ENCODE data around the gene SLC13A2. TPM values are rescaled to one million over a fixed set of nuclear protein-coding genes. Genes with fewer than 3 reads are reported as not detected.

The SLC13A2 gene
- total and polyA plus RNA-seq, 2 donors = 0.09 TPM; not detected in 1

- Histone ChIP-seq H3K36me3 (ENCODE audit: control insufficient read depth in 2 of 2, insufficient read depth in 2 of 2, low read length in 1 of 2) (no peaks in the 10 kb centered on the region), H3K9me3 (ENCODE audit: control insufficient read depth in 2 of 2, insufficient read depth in 1 of 2, low read length in 1 of 2) (no peaks in the 10 kb centered on the region), H3K27ac (ENCODE audit: low read depth in 1 of 2, low read length in 1 of 2) (no peak overlapping the region), H3K4me3 (ENCODE audit: low read length in 2 of 2) (no peak overlapping the region), H3K27me3 (ENCODE audit: control insufficient read depth in 2 of 2, insufficient read depth in 1 of 2, low read length in 1 of 2) (peaks cover 0 to 2% of the 10 kb centered on the region in 2 donors), H3K4me1 (ENCODE audit: control insufficient read depth in 2 of 2, insufficient read depth in 2 of 2, low read length in 2 of 2) (peaks cover 0 to 6% of the 10 kb centered on the region in 2 donors)
- 97% methylated on average over 8 of the region's 8 CpGs for WGBS
- no peak for DNase-seq (ENCODE audit: low read depth in 6 of 9, low spot score in 9 of 9)
These were observed 22.2 kb downstream of the SLC13A2 start for GRCh38 chr17:28495635-28496034.

DNA sequence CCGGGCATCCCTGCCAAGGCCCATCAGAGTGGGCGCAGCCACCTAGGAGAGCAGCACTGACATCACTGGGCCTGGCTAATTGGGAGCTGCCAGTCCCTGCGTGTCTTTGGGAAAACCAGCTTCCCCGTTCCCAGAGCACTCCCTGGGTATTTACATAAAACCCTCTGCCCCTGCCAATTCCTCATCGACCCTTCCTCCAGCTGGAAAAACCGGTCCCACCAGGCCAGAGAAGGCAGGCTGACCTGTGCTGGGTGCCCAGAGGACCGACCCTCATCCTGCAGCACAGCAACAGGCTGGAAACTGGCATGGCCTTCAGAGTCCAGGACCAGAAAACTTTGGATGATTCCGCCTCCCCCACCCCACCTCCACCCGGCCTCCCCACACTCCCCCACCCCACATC lies 24.5 kb downstream of the SLC13A2 start:
- 84% methylated on average over 9 of the region's 9 CpGs for WGBS
- Histone ChIP-seq H3K4me1 (ENCODE audit: control insufficient read depth in 2 of 2, insufficient read depth in 2 of 2, low read length in 2 of 2) (peaks cover 0 to 13% of the 10 kb centered on the region in 2 donors), H3K4me3 (ENCODE audit: low read length in 2 of 2) (no peak overlapping the region), H3K27ac (ENCODE audit: low read depth in 1 of 2, low read length in 1 of 2) (no peak overlapping the region), H3K9me3 (ENCODE audit: control insufficient read depth in 2 of 2, insufficient read depth in 1 of 2, low read length in 1 of 2) (no peaks in the 10 kb centered on the region), H3K27me3 (ENCODE audit: control insufficient read depth in 2 of 2, insufficient read depth in 1 of 2, low read length in 1 of 2) (peaks cover 0 to 2% of the 10 kb centered on the region in 2 donors), H3K36me3 (ENCODE audit: control insufficient read depth in 2 of 2, insufficient read depth in 2 of 2, low read length in 1 of 2) (no peaks in the 10 kb centered on the region)
- no peak for DNase-seq (ENCODE audit: low read depth in 6 of 9, low spot score in 9 of 9)

GRCh38 chr17:28498652-28499363 lies 25.4 kb downstream of the SLC13A2 start:
- no peak for DNase-seq (ENCODE audit: low read depth in 6 of 9, low spot score in 9 of 9)
- H3K27ac ChIP-seq (ENCODE audit: low read depth in 1 of 2, low read length in 1 of 2) = no peak overlapping the region
- H3K4me3 ChIP-seq (ENCODE audit: low read length in 2 of 2) = no peak overlapping the region
- peaks cover 0 to 13% of the 10 kb centered on the region in 2 donors for H3K4me1 ChIP-seq (ENCODE audit: control insufficient read depth in 2 of 2, insufficient read depth in 2 of 2, low read length in 2 of 2)
- 91% methylated on average over 12 of the region's 12 CpGs for WGBS
- H3K9me3 ChIP-seq (ENCODE audit: control insufficient read depth in 2 of 2, insufficient read depth in 1 of 2, low read length in 1 of 2) = no peaks in the 10 kb centered on the region
- no peaks in the 10 kb centered on the region for H3K36me3 ChIP-seq (ENCODE audit: control insufficient read depth in 2 of 2, insufficient read depth in 2 of 2, low read length in 1 of 2)
- H3K27me3 ChIP-seq (ENCODE audit: control insufficient read depth in 2 of 2, insufficient read depth in 1 of 2, low read length in 1 of 2) = peaks cover 0 to 2% of the 10 kb centered on the region in 2 donors

DNA sequence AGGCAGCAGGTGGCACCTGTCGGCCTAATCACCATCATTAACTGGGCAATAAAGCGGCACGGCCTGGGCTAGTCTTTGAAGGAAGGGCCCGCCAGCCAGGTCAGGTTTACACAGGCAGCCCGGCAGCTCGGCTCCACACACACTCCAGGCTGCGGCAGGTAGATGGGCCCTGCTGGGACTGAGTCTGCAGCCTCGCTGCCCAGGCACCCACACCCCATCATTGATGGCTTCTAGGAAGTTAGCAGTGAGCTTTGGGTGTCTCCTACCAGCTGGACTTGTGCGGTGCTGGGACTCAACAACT lies 25.9 kb downstream of the SLC13A2 start:
- H3K4me1 ChIP-seq (ENCODE audit: control insufficient read depth in 2 of 2, insufficient read depth in 2 of 2, low read length in 2 of 2) = peaks cover 0 to 13% of the 10 kb centered on the region in 2 donors
- whole genome bisulfite sequencing = 94% methylated on average over 9 of the region's 9 CpGs
- peaks cover 0 to 2% of the 10 kb centered on the region in 2 donors for H3K27me3 ChIP-seq (ENCODE audit: control insufficient read depth in 2 of 2, insufficient read depth in 1 of 2, low read length in 1 of 2)
- no peak for DNase-seq (ENCODE audit: low read depth in 6 of 9, low spot score in 9 of 9)
- H3K9me3 ChIP-seq (ENCODE audit: control insufficient read depth in 2 of 2, insufficient read depth in 1 of 2, low read length in 1 of 2) = no peaks in the 10 kb centered on the region
- H3K27ac ChIP-seq (ENCODE audit: low read depth in 1 of 2, low read length in 1 of 2) = no peak overlapping the region
- H3K36me3 ChIP-seq (ENCODE audit: control insufficient read depth in 2 of 2, insufficient read depth in 2 of 2, low read length in 1 of 2) = no peaks in the 10 kb centered on the region
- H3K4me3 ChIP-seq (ENCODE audit: low read length in 2 of 2) = no peak overlapping the region

- no peak overlapping the region for H3K4me3 ChIP-seq (ENCODE audit: low read length in 2 of 2)
- no peak overlapping the region for H3K27ac ChIP-seq (ENCODE audit: low read depth in 1 of 2, low read length in 1 of 2)
- H3K9me3 ChIP-seq (ENCODE audit: control insufficient read depth in 2 of 2, insufficient read depth in 1 of 2, low read length in 1 of 2) = no peaks in the 10 kb centered on the region
- no peaks in the 10 kb centered on the region for H3K36me3 ChIP-seq (ENCODE audit: control insufficient read depth in 2 of 2, insufficient read depth in 2 of 2, low read length in 1 of 2)
- WGBS = 94% methylated on average over 9 of the region's 9 CpGs
- no peak for DNase-seq (ENCODE audit: low read depth in 6 of 9, low spot score in 9 of 9)
- H3K27me3 ChIP-seq (ENCODE audit: control insufficient read depth in 2 of 2, insufficient read depth in 1 of 2, low read length in 1 of 2) = peaks cover 0 to 2% of the 10 kb centered on the region in 2 donors
- peaks cover 0 to 13% of the 10 kb centered on the region in 2 donors for H3K4me1 ChIP-seq (ENCODE audit: control insufficient read depth in 2 of 2, insufficient read depth in 2 of 2, low read length in 2 of 2)
These were observed 26.4 kb downstream of the SLC13A2 start for GRCh38 chr17:28499684-28500357.

DNA sequence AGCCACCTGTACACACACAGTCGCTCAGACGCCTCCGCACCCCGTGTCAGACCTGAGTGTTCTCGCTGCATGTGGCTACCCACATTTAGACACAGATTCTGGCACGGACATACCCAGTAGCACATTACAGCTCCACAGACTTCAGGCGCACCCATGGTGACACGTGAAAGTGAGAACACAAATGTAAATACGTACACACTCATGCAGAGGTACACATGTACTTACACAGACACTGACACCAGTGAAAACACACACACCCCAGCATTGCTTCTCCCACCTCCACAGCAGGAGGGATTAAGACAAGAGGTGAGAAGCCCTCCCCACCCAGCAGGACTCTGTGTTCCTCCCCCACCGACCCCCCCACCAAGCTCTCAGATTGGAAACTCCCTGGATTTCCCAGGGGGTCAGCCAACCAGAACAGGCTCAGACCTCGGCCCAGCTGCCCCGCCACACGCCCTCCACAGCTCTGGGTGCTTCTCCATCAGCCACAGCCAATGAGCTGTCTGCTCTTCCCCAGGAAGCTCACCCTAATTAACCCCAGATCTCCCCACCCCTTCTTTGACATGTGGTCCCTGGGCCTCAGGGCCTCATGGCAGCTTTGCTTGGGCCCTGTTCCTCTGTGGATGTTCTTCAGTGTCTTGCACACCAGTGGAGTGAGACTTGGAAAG lies 27.4 kb downstream of the SLC13A2 start:
- Histone ChIP-seq H3K36me3 (ENCODE audit: control insufficient read depth in 2 of 2, insufficient read depth in 2 of 2, low read length in 1 of 2) (no peaks in the 10 kb centered on the region), H3K9me3 (ENCODE audit: control insufficient read depth in 2 of 2, insufficient read depth in 1 of 2, low read length in 1 of 2) (no peaks in the 10 kb centered on the region), H3K4me3 (ENCODE audit: low read length in 2 of 2) (peak overlapping the region in 1 of 2 donors; percentile 5), H3K27ac (ENCODE audit: low read depth in 1 of 2, low read length in 1 of 2) (peak overlapping the region in 1 of 2 donors; percentile 31), H3K4me1 (ENCODE audit: control insufficient read depth in 2 of 2, insufficient read depth in 2 of 2, low read length in 2 of 2) (peaks cover 0 to 13% of the 10 kb centered on the region in 2 donors), H3K27me3 (ENCODE audit: control insufficient read depth in 2 of 2, insufficient read depth in 1 of 2, low read length in 1 of 2) (peaks cover 0 to 4% of the 10 kb centered on the region in 2 donors)
- no peak for DNase-seq (ENCODE audit: low read depth in 6 of 9, low spot score in 9 of 9)
- 79% methylated on average over 13 of the region's 13 CpGs for WGBS

GRCh38 chr17:28501421-28502284 lies 28.2 kb downstream of the SLC13A2 start:
- Histone ChIP-seq H3K36me3 (ENCODE audit: control insufficient read depth in 2 of 2, insufficient read depth in 2 of 2, low read length in 1 of 2) (no peaks in the 10 kb centered on the region), H3K4me1 (ENCODE audit: control insufficient read depth in 2 of 2, insufficient read depth in 2 of 2, low read length in 2 of 2) (peaks cover 0 to 13% of the 10 kb centered on the region in 2 donors), H3K9me3 (ENCODE audit: control insufficient read depth in 2 of 2, insufficient read depth in 1 of 2, low read length in 1 of 2) (no peaks in the 10 kb centered on the region), H3K27ac (ENCODE audit: low read depth in 1 of 2, low read length in 1 of 2) (peak overlapping the region; percentile 31 to 47), H3K4me3 (ENCODE audit: low read length in 2 of 2) (no peak overlapping the region), H3K27me3 (ENCODE audit: control insufficient read depth in 2 of 2, insufficient read depth in 1 of 2, low read length in 1 of 2) (peaks cover 0 to 7% of the 10 kb centered on the region in 2 donors)
- 86% methylated on average over 3 of the region's 3 CpGs for WGBS
- no peak for DNase-seq (ENCODE audit: low read depth in 6 of 9, low spot score in 9 of 9)

- Histone ChIP-seq H3K9me3 (ENCODE audit: control insufficient read depth in 2 of 2, insufficient read depth in 1 of 2, low read length in 1 of 2) (no peaks in the 10 kb centered on the region), H3K4me3 (ENCODE audit: low read length in 2 of 2) (no peak overlapping the region), H3K27me3 (ENCODE audit: control insufficient read depth in 2 of 2, insufficient read depth in 1 of 2, low read length in 1 of 2) (peaks cover 0 to 23% of the 10 kb centered on the region in 2 donors), H3K4me1 (ENCODE audit: control insufficient read depth in 2 of 2, insufficient read depth in 2 of 2, low read length in 2 of 2) (peaks cover 0 to 7% of the 10 kb centered on the region in 2 donors), H3K27ac (ENCODE audit: low read depth in 1 of 2, low read length in 1 of 2) (no peak overlapping the region), H3K36me3 (ENCODE audit: control insufficient read depth in 2 of 2, insufficient read depth in 2 of 2, low read length in 1 of 2) (no peaks in the 10 kb centered on the region)
- no peak for DNase-seq (ENCODE audit: low read depth in 6 of 9, low spot score in 9 of 9)
- 90% methylated on average over 3 of the region's 3 CpGs for WGBS
These were observed 30.0 kb downstream of the SLC13A2 start for GRCh38 chr17:28503420-28503819.
